DOHH2 (cell line): ENCODE results near the gene C2orf15.

Experiments
- EZH2phosphoT487 ChIP-seq: fragments of 200-600 bp; sonication (generic); IDR thresholded peaks from 2 replicates; pipeline ENCODE4 v1.6.1; 2017; ENCODE audit warnings: borderline replicate concordance, mild to moderate bottlenecking, antibody characterized with exemption, low read length, moderate library complexity, mixed read lengths
- TF ChIP-seq, protein P1 (sequence below): fragments of 200-600 bp; sonication (generic); IDR thresholded peaks from one replicate; pipeline ENCODE4 v1.5.1; 2014; ENCODE audit warnings: antibody characterized with exemption, mild to moderate bottlenecking, low read depth, low read length; ENCODE audit not compliant: poor library complexity, severe bottlenecking

DNA sequence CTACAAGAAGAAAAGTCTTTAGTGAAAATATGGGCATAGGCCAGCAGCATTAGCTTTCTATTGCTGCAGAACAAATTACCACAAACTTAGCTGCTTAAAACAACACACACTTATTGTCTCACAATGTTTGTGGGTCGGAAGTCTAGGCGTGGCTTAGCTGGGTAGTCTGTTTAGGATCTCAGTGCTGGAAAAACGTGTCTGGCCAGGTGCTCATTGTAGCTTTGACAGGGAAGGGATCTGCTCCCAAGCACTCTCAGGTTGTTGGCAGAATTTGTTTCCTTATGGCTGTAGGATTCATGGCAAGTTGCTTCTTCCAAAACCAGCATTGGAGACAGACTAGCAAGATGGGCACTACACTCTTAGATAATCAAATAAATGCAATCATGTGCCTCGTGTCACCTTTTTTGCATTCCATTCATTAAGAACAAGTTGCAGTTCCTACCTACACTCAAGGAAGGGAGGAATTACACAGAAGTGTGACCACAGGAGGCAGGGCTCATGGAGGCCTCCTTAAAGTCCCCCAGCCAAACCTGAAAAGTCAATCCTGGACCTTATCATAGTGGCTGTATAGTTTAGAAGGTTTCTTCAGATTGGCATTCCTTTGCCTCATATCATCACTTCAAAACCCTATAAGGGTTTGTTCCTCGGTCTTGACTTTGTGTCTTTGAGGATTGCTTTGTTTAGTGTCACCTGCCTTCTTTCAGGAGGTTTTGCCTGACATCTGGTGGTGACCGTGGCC is 56.8 kb downstream of the C2orf15 start:
- TF ChIP-seq, protein P1, sequence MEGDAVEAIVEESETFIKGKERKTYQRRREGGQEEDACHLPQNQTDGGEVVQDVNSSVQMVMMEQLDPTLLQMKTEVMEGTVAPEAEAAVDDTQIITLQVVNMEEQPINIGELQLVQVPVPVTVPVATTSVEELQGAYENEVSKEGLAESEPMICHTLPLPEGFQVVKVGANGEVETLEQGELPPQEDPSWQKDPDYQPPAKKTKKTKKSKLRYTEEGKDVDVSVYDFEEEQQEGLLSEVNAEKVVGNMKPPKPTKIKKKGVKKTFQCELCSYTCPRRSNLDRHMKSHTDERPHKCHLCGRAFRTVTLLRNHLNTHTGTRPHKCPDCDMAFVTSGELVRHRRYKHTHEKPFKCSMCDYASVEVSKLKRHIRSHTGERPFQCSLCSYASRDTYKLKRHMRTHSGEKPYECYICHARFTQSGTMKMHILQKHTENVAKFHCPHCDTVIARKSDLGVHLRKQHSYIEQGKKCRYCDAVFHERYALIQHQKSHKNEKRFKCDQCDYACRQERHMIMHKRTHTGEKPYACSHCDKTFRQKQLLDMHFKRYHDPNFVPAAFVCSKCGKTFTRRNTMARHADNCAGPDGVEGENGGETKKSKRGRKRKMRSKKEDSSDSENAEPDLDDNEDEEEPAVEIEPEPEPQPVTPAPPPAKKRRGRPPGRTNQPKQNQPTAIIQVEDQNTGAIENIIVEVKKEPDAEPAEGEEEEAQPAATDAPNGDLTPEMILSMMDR, result no peak
- no peak for TF ChIP-seq EZH2phosphoT487
